GM18511 (cell line): Measurements from ENCODE around the gene LYST.
"Not testable (repeated sequence)": the region's sequence is repeated elsewhere in the genome, so short reads cannot be mapped to it uniquely, and the experiment has no call there.

Experiments used
- ATAC-seq: cut with Tn5 transposase; IDR thresholded peaks from one replicate; pipeline ENCODE4 v1.9.1; 2021; ENCODE audit warnings: mild to moderate bottlenecking, moderate library complexity; ENCODE audit not compliant: unreplicated experiment

Gene LYST

GRCh38 chr1:235863699-235864093, 3.0 kb downstream of the LYST start:
- ATAC-seq: no peak

DNA sequence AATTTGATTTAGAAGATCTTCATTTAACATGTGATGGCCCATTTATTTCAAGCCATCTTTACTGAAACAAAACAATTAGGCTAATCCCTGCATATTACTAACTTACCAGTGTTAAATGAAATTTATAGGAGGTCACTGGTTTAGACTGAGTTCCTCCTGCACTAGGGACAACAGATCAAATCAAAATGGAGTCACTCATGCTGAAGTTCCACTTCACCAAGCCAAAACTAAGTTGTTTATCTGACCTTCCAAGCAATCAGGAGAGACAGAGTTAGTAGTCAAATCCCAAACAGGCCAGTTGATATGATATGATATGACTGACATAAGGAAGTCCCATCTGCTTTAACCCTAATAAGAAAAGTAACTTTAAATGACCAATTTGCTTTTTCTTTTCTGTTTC, 4.8 kb downstream of the LYST start:
- no peak for ATAC-seq

- no peak for ATAC-seq
Measured at GRCh38 chr1:235860829-235861228, 5.9 kb downstream of the LYST start.

DNA sequence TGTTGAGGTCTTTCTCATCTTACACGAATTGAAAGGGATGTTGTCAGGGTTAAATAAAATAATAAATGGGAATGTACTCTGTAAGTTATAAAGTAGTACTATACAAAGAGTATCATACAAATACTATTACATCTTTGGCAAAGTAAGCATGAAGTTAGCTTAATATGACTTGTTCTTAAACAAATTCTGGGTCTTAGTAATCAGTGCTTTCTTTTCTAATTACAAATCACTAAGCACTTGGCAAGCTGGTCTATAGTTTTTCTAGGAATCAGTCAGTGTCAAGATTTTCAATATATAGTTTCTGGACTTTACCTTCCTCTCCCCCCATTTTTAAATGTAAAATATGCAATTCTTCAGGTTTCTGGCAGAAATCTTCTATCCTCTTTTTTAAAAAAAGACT, 6.9 kb downstream of the LYST start:
- no peak for ATAC-seq

- no peak for ATAC-seq
Measured at GRCh38 chr1:235858766-235859165, 7.9 kb downstream of the LYST start.

DNA sequence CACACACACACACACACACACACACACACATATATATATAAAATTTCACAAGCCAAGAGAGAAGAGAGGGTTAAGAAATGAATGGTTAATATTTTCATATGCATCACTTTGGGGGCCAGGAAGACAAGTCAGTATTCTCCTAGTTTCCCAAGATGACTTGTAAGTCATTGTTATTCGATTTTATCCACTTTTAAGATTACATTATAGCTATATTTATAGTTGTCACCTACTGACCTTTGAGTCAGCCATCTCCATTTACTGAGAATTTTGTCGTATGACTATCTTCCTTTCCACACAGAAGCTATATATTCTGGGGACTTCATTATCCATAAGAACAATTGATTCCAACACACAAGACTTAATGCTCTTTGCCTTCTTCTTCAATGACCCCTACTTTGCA, 8.9 kb downstream of the LYST start:
- no peak for ATAC-seq

- peak; percentile 72 for ATAC-seq
Measured at GRCh38 chr1:235855811-235856429, 10.8 kb downstream of the LYST start.

- no peak for ATAC-seq
Measured at GRCh38 chr1:235854347-235854746, 12.4 kb downstream of the LYST start.

GRCh38 chr1:235853653-235854052, 13.1 kb downstream of the LYST start:
- ATAC-seq: no peak

GRCh38 chr1:235852887-235853286, 13.8 kb downstream of the LYST start:
- ATAC-seq: no peak

DNA sequence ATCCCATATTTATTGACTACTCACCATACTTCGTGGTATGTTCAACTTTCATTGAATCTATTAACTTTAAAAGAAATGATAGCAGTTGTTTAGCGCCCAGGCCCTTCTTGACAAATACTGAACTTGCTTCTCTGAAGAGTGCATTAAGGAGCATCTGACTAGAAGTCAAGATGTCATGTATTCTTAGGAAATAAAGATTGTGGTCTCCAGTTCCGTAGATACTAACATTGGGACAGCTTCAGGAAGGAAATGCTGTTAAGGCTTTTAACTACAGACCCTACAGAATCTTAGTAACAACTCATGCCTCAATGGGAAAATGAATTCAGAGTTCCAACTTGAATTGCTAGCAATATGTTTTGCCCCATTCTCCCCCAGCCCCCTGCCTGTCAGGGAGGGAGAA, 14.8 kb downstream of the LYST start:
- ATAC-seq: no peak

GRCh38 chr1:235848251-235848650, 18.5 kb downstream of the LYST start:
- ATAC-seq: not testable (repeated sequence)

DNA sequence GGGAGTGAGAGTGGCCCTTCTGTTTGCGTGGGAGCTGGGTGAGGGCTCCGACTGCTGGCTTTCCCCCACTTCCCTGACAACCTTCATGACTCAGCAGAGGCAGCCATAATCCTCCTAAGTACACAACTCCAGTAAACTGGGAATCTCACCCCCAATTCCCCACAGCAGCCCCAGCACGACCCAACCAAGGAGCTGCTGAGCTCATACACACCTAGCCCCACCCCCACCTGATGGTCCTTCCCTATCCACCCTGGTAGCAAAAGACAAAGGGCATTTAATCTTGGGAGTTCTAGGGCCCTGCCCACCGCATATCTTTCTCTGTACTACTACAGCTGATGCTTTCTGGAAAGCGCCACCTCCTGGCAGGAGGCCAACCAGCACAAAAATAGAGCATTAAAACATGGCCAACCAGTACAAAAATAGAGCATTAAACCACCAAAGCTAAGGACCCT, 21.0 kb downstream of the LYST start:
- not testable (repeated sequence) for ATAC-seq

- ATAC-seq: no peak
Measured at GRCh38 chr1:235844776-235845175, 21.9 kb downstream of the LYST start.

DNA sequence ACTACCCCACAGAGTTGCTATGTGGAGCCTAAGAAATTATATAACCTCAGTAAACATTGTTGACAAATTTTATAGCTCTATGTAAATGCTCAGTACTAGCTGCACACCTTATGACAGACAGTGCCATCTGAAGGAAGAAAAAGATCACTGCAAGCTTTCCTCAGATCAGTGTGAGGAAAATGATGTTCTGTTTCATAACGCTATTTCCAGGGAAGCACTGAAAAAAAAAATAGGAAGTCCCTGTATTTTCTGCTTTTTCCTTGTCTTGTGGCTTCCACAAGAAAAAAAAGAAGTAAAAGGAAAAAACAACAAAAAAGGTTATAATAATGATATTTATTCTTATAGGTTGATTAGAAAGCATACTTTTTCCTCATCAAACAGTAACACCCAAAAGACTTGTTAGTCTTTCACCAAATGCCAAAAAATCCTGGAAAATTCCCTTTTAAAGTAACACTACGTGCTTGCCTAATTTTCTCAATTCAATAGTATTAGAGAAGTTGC, 23.2 kb downstream of the LYST start:
- ATAC-seq: no peak

DNA sequence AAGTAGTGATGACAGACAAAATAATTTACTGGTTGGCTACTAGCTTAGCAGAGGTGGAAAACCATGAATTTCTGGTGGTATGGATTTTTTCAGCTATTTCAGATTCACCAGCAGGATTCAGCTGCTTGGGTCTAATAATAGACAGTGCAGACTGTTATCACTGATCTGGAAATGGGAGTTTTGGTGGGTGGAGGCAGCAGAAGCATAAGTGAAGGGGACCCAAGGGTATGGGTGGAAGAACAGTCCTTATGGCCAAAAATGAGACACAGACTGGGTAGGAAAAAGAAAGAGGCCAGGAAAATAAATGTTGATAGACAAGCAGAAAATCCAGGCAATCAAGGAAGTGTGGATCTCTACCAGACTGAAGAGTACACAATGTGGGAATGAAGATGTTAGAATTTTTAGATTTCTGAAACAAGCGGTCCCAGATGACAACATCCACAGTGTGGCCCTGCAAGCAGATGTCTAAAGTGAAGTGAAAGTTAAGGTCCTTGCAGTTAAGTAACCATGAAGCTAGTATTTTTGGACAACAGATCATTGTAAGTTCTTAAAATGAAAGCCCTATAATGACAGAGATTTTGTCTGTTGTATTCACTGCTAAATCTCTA, 24.7 kb downstream of the LYST start:
- ATAC-seq: peak; percentile 81

- no peak for ATAC-seq
Measured at GRCh38 chr1:235838021-235838420, 28.7 kb downstream of the LYST start.

DNA sequence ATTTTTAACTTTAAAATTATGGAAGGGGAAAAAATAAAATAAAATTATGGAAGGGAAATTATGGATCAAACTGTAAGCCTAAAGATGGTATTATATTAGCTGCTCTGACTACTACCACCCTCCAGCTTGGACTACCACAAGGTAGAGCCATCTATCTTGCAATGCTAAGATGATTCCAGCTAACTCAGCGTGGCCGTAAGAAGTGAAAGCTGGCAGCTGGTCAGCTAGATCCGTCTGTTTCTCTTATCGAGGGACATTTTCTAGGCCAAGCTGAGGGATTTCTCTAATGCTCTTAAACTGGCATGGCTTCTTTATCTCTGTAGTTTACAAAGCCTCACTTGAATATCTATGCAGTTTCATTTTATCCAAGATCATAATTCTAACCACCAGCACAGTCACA, 31.5 kb downstream of the LYST start:
- no peak for ATAC-seq

DNA sequence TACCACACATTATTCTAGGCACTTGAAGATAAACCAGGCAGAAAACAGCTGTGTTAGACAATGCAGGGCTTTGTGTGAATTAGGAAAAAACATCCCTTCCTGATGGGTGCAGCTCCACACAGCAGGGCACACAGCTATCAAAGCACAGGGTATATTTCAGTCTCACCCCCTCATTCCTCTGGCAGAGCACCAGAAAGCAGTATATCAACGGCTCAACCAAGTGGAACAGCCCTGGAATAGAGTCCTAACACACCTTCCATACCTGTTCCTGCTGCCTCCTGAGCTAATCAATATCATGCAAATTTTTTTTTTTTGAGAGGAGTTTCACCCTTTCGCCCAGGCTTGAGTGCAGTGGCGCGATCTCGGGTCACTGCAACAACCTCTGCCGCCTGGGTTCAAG, 32.1 kb downstream of the LYST start:
- ATAC-seq: no peak

DNA sequence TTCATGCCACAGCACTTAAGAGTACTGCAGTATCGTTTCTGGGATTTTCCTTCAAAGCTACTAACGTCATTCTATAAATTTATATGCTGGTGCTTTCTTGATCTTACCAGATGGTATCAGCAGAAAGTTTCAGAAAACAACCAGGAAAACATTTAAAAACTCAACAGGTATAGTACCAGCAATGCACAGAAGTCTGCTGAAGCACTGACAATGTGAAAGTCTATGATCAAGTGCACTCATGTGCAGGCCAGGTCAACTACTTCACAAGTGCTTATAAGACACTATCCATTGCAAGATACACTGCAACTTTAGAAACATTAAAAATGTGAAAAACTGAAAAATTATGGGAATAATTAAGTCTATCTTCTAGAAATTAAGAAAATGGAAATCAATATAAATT, 34.7 kb downstream of the LYST start:
- ATAC-seq: no peak

DNA sequence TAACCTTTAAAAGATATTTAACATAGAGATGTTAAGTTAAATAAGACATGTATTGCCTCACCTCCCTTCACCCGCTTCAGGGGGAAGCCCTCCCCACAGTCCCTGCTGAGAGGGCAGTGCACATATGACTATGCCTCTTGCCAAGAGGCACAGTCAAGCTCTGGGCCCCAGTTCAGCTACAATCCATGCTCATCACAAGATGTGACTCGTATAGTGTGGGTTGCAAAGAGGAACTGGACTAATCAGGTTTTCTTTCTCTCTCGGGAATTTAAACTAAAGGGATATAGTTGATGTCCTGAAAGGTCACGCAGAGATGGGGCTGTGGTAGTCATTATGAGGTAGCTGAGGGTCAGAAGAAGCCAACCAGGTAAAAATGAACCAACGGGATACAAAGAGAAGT, 35.6 kb downstream of the LYST start:
- ATAC-seq: peak; percentile 99

- no peak for ATAC-seq
Measured at GRCh38 chr1:235826102-235826854, 40.4 kb downstream of the LYST start.
